Measurements from ENCODE around the gene AQP3. TPM values are rescaled to one million over a fixed set of nuclear protein-coding genes. Genes with fewer than 3 reads are reported as not detected.

The AQP3 gene
- total and polyA plus RNA-seq, 4 donors: 43.9 to 218 (median 159) TPM

GRCh38 chr9:33465596-33466564, 18.5 kb upstream of the AQP3 start:
- no peak overlapping the region for H3K27ac ChIP-seq (ENCODE audit: low read depth in 1 of 2, low read length in 1 of 2)
- no peak for ATAC-seq (ENCODE audit: insufficient read depth, low FRiP score)
- TF ChIP-seq CTCF (IDR thresholded peaks at IDR 0.05; ENCODE audit: control extremely low read depth, extremely low read depth): no peak

DNA sequence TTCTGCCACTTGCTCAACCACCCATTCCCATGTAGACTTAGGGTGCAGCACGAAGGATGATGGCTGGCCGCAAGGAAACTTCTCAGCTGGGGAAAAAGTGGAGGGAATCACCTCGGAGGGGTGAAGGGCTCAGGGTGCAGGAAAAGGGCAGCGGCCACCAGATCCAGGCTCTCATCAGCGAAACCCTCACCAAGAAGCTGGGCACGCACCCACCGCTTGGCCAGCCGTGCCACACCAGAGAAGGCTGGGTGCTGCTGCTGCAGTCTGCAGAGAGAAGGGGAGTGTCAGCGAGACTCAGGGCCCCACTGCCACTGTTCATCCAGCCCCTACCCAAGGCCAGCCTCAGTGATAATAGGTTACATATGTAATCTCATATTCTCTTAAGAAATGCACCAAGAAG, 17.7 kb upstream of the AQP3 start:
- Histone ChIP-seq H3K27ac (ENCODE audit: low read depth in 1 of 2, low read length in 1 of 2) (no peak overlapping the region), H3K36me3 (ENCODE audit: control insufficient read depth in 4 of 4, insufficient read depth in 4 of 4, low read length in 4 of 4) (peaks cover 37 to 90% (median 56%) of the 10 kb centered on the region in 4 donors), H3K27me3 (ENCODE audit: control insufficient read depth in 3 of 3, insufficient read depth in 3 of 3, low read length in 2 of 3) (no peaks in the 10 kb centered on the region), H3K4me3 (no peak overlapping the region), H3K9me3 (ENCODE audit: control insufficient read depth in 4 of 4, insufficient read depth in 3 of 4, low read length in 3 of 4) (no peaks in the 10 kb centered on the region), H3K4me1 (ENCODE audit: control insufficient read depth in 5 of 5, insufficient read depth in 5 of 5, low read length in 5 of 5) (no peaks in the 10 kb centered on the region), H3K9ac (ENCODE audit: insufficient read depth in 1 of 2, low read length in 2 of 2) (no peak overlapping the region)
- WGBS, 2 donors: 96 to 98% methylated on average over 9 of the region's 9 CpGs
- DNase-seq (no peak), ATAC-seq (ENCODE audit: insufficient read depth, low FRiP score) (no peak)
- TF ChIP-seq CTCF (IDR thresholded peaks at IDR 0.05; ENCODE audit: control extremely low read depth, extremely low read depth): no peak

More at GRCh38 chr9:33465596-33466564, 18.5 kb upstream of the AQP3 start:
- DNase-seq: no peak
- no peaks in the 10 kb centered on the region for H3K4me1 ChIP-seq (ENCODE audit: control insufficient read depth in 5 of 5, insufficient read depth in 5 of 5, low read length in 5 of 5)
- H3K27me3 ChIP-seq (ENCODE audit: control insufficient read depth in 3 of 3, insufficient read depth in 3 of 3, low read length in 2 of 3): no peaks in the 10 kb centered on the region
- 95 to 97% methylated on average over 27 of the region's 27 CpGs for WGBS, 2 donors
- H3K9me3 ChIP-seq (ENCODE audit: control insufficient read depth in 4 of 4, insufficient read depth in 3 of 4, low read length in 3 of 4): no peaks in the 10 kb centered on the region
- H3K4me3 ChIP-seq: no peak overlapping the region
- H3K36me3 ChIP-seq (ENCODE audit: control insufficient read depth in 4 of 4, insufficient read depth in 4 of 4, low read length in 4 of 4): peaks cover 38 to 86% (median 56%) of the 10 kb centered on the region in 4 donors
- H3K9ac ChIP-seq (ENCODE audit: insufficient read depth in 1 of 2, low read length in 2 of 2): no peak overlapping the region

- no peak for ATAC-seq (ENCODE audit: insufficient read depth, low FRiP score)
- no peak for DNase-seq
- 92 to 96% methylated on average over 14 of the region's 14 CpGs for WGBS, 2 donors
- no peak overlapping the region for H3K9ac ChIP-seq (ENCODE audit: insufficient read depth in 1 of 2, low read length in 2 of 2)
- no peak overlapping the region for H3K27ac ChIP-seq (ENCODE audit: low read depth in 1 of 2, low read length in 1 of 2)
- H3K4me1 ChIP-seq (ENCODE audit: control insufficient read depth in 5 of 5, insufficient read depth in 5 of 5, low read length in 5 of 5): no peaks in the 10 kb centered on the region
- H3K9me3 ChIP-seq (ENCODE audit: control insufficient read depth in 4 of 4, insufficient read depth in 3 of 4, low read length in 3 of 4): no peaks in the 10 kb centered on the region
- TF ChIP-seq CTCF (IDR thresholded peaks at IDR 0.05; ENCODE audit: control extremely low read depth, extremely low read depth): no peak
- H3K27me3 ChIP-seq (ENCODE audit: control insufficient read depth in 3 of 3, insufficient read depth in 3 of 3, low read length in 2 of 3): no peaks in the 10 kb centered on the region
- peaks cover 28 to 81% (median 50%) of the 10 kb centered on the region in 4 donors for H3K36me3 ChIP-seq (ENCODE audit: control insufficient read depth in 4 of 4, insufficient read depth in 4 of 4, low read length in 4 of 4)
- H3K4me3 ChIP-seq: no peak overlapping the region
Observed at GRCh38 chr9:33464045-33464636, 16.7 kb upstream of the AQP3 start.

Measured in lung (tissue), 12 donors.